PFSK-1 (cell line): ENCODE results near the gene PPFIBP2.

Source experiments
- FOXP2 ChIP-seq: optimal IDR thresholded peaks from 2 replicates; pipeline ENCODE3; 2011; ENCODE audit warnings: borderline replicate concordance, control low read depth, inconsistent platforms; ENCODE audit not compliant: insufficient read depth; ENCODE audit errors: extremely low read length, extremely low read depth
- POLR2AphosphoS5 ChIP-seq: IDR thresholded peaks from 2 replicates; pipeline ENCODE4 v1.6.1; 2012; ENCODE audit warnings: low read depth, mild to moderate bottlenecking, control low read depth, low read length, moderate library complexity
- SIN3A ChIP-seq: IDR thresholded peaks from 2 replicates; pipeline ENCODE4 v1.6.1; 2012; ENCODE audit warnings: mild to moderate bottlenecking, low read length, moderate library complexity, borderline replicate concordance; ENCODE audit not compliant: insufficient read depth
- TAF1 ChIP-seq: IDR thresholded peaks from 2 replicates; pipeline ENCODE4 v1.6.1; 2012; ENCODE audit warnings: low read length, control low read depth, borderline replicate concordance; ENCODE audit not compliant: insufficient read depth
- TF ChIP-seq, protein P1 (sequence below), 2 experiments: IDR thresholded peaks; 2 replicates each; pipeline versions ENCODE4 v1.6.1 to v1.8.0; 2011 to 2012; ENCODE audit warnings: low read depth in 2 of 2, low read length in 2 of 2, control low read depth in 1 of 2, inconsistent platforms in 1 of 2, mild to moderate bottlenecking in 1 of 2, moderate library complexity in 1 of 2; ENCODE audit not compliant: insufficient read depth in 1 of 2

The PPFIBP2 gene

DNA sequence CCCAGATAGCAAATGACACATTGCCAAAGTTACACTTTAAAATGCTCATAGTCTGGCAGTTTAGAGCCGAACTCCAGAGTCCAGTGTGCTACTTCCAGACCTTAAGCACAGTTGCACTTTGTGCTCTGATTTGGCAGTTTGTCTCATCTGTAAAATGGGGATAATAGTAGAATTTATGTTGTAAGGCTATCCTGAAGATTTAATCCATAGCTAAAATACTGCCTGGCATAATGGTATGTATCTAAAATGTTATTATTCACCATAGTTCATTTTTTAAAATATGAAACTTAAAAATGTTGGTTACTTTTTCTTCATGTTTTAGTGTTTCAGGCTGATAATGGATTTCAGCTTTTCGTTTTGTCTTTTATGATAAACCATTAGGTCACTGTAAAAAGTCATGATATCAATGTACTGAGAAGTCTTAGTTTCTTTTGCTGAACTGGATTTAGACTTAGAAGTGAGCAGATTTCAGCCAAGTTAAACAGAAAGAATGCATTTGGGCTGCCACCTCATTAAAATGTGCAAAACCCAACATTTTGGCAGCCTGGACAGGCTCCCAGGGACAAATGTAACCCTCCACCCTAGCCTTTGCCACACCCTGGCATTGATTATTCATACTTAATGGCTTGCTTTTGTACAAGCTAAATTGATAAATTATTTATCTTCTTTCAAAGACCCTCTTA lies 27.6 kb upstream of the PPFIBP2 start:
- TF ChIP-seq, protein P1, sequence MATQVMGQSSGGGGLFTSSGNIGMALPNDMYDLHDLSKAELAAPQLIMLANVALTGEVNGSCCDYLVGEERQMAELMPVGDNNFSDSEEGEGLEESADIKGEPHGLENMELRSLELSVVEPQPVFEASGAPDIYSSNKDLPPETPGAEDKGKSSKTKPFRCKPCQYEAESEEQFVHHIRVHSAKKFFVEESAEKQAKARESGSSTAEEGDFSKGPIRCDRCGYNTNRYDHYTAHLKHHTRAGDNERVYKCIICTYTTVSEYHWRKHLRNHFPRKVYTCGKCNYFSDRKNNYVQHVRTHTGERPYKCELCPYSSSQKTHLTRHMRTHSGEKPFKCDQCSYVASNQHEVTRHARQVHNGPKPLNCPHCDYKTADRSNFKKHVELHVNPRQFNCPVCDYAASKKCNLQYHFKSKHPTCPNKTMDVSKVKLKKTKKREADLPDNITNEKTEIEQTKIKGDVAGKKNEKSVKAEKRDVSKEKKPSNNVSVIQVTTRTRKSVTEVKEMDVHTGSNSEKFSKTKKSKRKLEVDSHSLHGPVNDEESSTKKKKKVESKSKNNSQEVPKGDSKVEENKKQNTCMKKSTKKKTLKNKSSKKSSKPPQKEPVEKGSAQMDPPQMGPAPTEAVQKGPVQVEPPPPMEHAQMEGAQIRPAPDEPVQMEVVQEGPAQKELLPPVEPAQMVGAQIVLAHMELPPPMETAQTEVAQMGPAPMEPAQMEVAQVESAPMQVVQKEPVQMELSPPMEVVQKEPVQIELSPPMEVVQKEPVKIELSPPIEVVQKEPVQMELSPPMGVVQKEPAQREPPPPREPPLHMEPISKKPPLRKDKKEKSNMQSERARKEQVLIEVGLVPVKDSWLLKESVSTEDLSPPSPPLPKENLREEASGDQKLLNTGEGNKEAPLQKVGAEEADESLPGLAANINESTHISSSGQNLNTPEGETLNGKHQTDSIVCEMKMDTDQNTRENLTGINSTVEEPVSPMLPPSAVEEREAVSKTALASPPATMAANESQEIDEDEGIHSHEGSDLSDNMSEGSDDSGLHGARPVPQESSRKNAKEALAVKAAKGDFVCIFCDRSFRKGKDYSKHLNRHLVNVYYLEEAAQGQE (IDR thresholded peaks at IDR 0.05; ENCODE audit: insufficient read depth in 1 of 2, low read depth in 2 of 2, low read length in 2 of 2): no peak
- TF ChIP-seq FOXP2: no peak
- no peak for TF ChIP-seq SIN3A
- no peak for TF ChIP-seq POLR2AphosphoS5
- no peak for TF ChIP-seq TAF1

DNA sequence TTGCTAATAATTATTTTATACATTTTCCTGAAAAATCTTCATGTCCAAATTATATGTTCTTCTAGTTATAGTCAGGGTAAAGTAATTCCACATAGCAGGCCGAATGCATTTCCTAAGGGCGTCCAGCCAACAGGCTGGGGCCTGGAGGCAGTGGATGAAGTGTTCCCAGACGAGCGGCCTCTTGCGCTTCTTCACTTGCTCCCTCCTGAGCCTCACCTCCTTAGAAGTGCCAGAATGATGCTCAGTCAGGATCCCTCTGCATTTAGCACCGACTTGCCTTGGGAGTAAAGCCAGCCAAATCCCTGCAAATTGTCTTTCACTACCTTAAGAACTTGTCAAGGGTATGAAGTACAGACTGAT lies 27.0 kb upstream of the PPFIBP2 start:
- TF ChIP-seq POLR2AphosphoS5 (no peak), FOXP2 (no peak), TAF1 (no peak), SIN3A (no peak)
- TF ChIP-seq, protein P1 (IDR thresholded peaks at IDR 0.05; ENCODE audit: insufficient read depth in 1 of 2, low read depth in 2 of 2, low read length in 2 of 2): no peak

DNA sequence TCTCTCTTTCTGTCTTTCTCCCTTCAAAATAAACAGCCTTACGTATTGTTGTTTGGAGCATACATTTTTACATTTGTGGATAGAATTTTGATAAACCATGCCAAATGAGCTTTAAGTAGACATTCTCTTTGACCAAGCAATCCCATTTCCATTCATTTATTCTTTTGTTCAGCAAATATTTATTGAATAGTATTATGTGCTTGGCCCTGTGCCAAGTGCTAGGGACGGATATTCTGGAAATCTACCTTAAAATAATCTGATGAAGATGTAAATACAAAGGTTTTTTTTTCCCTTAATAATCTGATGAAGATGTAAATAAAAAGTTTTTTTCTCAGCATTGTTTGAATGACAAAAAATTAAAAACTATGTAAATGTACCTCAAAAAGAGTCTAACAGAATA lies 26.4 kb upstream of the PPFIBP2 start:
- TF ChIP-seq FOXP2 (no peak), TAF1 (no peak), POLR2AphosphoS5 (no peak), SIN3A (no peak)
- TF ChIP-seq, protein P1 (IDR thresholded peaks at IDR 0.05; ENCODE audit: insufficient read depth in 1 of 2, low read depth in 2 of 2, low read length in 2 of 2): no peak

DNA sequence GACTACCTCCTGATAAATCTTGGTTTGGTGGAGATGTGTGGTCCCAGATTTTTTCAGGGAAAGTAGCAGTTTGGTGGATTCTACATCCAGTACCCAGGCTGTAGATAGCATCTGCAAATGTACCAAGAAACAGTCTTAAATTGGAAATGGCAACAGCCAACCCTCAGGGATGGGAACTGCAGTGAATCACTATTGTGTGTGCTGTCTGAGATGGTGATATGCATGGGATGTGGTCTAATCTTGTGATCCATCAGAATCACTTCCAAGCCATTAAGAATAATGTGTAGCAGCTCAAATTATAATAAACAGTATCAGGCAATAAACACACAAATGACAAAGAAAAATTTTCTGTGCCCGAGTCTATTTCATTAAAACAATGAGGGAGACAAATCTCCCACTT lies 25.1 kb upstream of the PPFIBP2 start:
- TF ChIP-seq, protein P1 (IDR thresholded peaks at IDR 0.05; ENCODE audit: insufficient read depth in 1 of 2, low read depth in 2 of 2, low read length in 2 of 2): no peak
- TF ChIP-seq TAF1: no peak
- TF ChIP-seq FOXP2: no peak
- TF ChIP-seq SIN3A: no peak
- no peak for TF ChIP-seq POLR2AphosphoS5

DNA sequence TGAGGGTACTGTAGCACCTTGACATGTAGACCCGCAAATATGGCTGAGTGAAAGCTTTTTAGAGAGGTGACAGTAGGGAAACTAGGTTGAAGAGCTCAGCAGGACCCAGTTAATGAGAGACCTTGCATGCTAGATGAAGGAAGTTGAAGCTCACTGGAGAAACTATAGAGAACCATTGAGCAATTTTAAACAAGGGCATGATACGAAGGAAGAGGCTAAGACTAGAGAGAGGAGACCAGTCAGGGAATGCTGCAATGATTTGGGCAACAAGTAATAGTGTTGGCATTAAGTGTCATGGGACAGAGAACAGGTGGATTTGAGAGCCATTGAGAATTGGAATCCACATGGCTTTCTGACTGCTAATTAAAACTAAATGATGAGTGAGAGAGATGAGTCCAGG lies 24.4 kb upstream of the PPFIBP2 start:
- TF ChIP-seq, protein P1 (IDR thresholded peaks at IDR 0.05; ENCODE audit: insufficient read depth in 1 of 2, low read depth in 2 of 2, low read length in 2 of 2): no peak
- TF ChIP-seq POLR2AphosphoS5 (no peak), SIN3A (no peak), FOXP2 (no peak), TAF1 (no peak)
